ENCODE data around the gene GALR2. TPM values are rescaled to one million over a fixed set of nuclear protein-coding genes. Genes with fewer than 3 reads are reported as not detected.

GALR2 gene
- total RNA-seq, 2 experiments from 2014 or later = 0.63 TPM; not detected in 1

GRCh38 chr17:76026714-76027158 is 47.8 kb upstream of the GALR2 start:
- Histone ChIP-seq H3K9me3 (ENCODE audit: low read length) (no peaks in the 10 kb centered on the region), H2AFZ (ENCODE audit: low read length) (no peak overlapping the region), H3K4me2 (ENCODE audit: low read length) (no peak overlapping the region), H3K9me2 (ENCODE audit: insufficient read depth, low read length) (no peaks in the 10 kb centered on the region), H3K4me3 (ENCODE audit: low read depth, low read length, poor library complexity, severe bottlenecking) (no peak overlapping the region), H3K36me3 (ENCODE audit: insufficient read depth, low read length) (no peaks in the 10 kb centered on the region), H4K20me1 (ENCODE audit: insufficient read depth, low read length) (no peaks in the 10 kb centered on the region), H3K79me2 (ENCODE audit: insufficient read depth, low read depth, low read length) (no peaks in the 10 kb centered on the region), H3K27ac (ENCODE audit: low read depth, low read length, poor library complexity, severe bottlenecking) (no peak overlapping the region), H3K4me1 (ENCODE audit: insufficient read depth, low read length, poor library complexity, severe bottlenecking) (peaks cover 22% of the 10 kb centered on the region)
- BruUV-seq (replicated peaks) = no TSS peak
- ChIA-PET CTCF (ENCODE audit: unreplicated experiment) (no interaction called here), POLR2A (interaction anchor here (0.6 kb wide), 1 partner anchor 283 kb away, joined by 3 read pairs; no protein-coding TSS in a partner anchor)
- no peak for DNase-seq (ENCODE audit: low spot score)
- TF ChIP-seq EZH2phosphoT487 (IDR thresholded peaks at IDR 0.05; ENCODE audit: borderline replicate concordance, low read depth, low read length) (no peak), CTCF (conservative IDR thresholded peaks at IDR 0.05; ENCODE audit: low read length) (no peak)
- intact Hi-C loops (cut with micrococcal nuclease; ENCODE audit: unreplicated experiment) = no loop called here

DNA sequence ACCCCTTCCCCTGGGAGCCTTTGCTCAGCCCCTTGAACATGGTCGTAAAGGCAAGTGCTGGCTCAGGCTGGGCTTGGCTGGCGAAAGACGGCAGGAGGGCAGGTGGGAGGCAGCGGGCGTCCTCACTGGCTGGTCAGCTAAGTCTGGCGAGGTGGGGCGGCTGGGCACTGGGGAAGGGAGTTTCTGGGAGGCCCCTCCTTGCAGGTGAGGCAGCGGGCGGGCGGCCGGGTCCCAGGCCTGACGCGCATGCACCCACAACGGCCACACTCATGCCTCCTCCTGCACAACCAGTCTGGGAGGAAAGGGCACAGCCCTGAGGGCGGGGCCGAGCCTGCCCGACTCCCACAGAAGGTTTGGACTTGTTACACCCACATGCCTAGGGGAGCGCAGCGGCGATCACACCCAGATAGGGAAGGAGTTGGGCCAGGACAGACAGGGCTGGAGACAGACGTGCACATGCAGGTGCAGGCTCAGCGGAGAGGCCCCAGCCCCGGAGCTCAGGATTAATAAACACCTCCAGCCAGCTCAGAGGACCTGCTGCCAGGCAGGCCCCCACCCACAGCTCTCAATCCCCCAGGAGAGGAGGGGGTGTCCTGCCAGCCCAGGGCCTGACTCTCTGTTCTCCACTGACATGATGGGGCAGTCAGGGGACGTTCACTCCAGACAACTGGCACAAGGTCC is 47.3 kb upstream of the GALR2 start, which contains the start of gene EVPL:
TSS of gene EVPL (minus strand) at position 148 of the 681 bp plus-strand sequence. CDS start at position 40, 108 bp downstream.
- Histone ChIP-seq H3K9me2 (ENCODE audit: insufficient read depth, low read length) (no peaks in the 10 kb centered on the region), H3K4me1 (ENCODE audit: insufficient read depth, low read length, poor library complexity, severe bottlenecking) (peaks cover 20% of the 10 kb centered on the region), H4K20me1 (ENCODE audit: insufficient read depth, low read length) (no peaks in the 10 kb centered on the region), H2AFZ (ENCODE audit: low read length) (no peak within 1 kb of the TSS), H3K27ac (ENCODE audit: low read depth, low read length, poor library complexity, severe bottlenecking) (no peak within 1 kb of the TSS), H3K79me2 (ENCODE audit: insufficient read depth, low read depth, low read length) (no peaks in the 10 kb centered on the region), H3K9me3 (ENCODE audit: low read length) (no peaks in the 10 kb centered on the region), H3K36me3 (ENCODE audit: insufficient read depth, low read length) (no peaks in the 10 kb centered on the region), H3K4me2 (ENCODE audit: low read length) (no peak within 1 kb of the TSS), H3K4me3 (ENCODE audit: low read depth, low read length, poor library complexity, severe bottlenecking) (no peak within 1 kb of the TSS)
- ChIA-PET CTCF (ENCODE audit: unreplicated experiment) (no interaction called here), POLR2A (interaction anchor here (0.6 kb wide), 1 partner anchor 283 kb away, joined by 3 read pairs; no protein-coding TSS in a partner anchor)
- intact Hi-C loops (cut with micrococcal nuclease; ENCODE audit: unreplicated experiment) = no loop called here
- no TSS peak for BruUV-seq (replicated peaks)
- TF ChIP-seq EZH2phosphoT487 (IDR thresholded peaks at IDR 0.05; ENCODE audit: borderline replicate concordance, low read depth, low read length) (no peak), CTCF (conservative IDR thresholded peaks at IDR 0.05; ENCODE audit: low read length) (no peak)
- no peak for DNase-seq (ENCODE audit: low spot score)
